CD4-positive, alpha-beta T cell treated with Interleukin-15 for 1 hour (primary cell): ENCODE results near the gene PPP1R15A.
A peak's percentile ranks its signal among the peaks of the same experiment; 100 is the strongest.
"Not testable (repeated sequence)": the region's sequence is repeated elsewhere in the genome, so short reads cannot be mapped to it uniquely, and the experiment has no call there.

Experiments
- DNase-seq: peaks from one replicate; pipeline ENCODE4 v3.0.0-alpha.2; 2020

PPP1R15A gene

DNA sequence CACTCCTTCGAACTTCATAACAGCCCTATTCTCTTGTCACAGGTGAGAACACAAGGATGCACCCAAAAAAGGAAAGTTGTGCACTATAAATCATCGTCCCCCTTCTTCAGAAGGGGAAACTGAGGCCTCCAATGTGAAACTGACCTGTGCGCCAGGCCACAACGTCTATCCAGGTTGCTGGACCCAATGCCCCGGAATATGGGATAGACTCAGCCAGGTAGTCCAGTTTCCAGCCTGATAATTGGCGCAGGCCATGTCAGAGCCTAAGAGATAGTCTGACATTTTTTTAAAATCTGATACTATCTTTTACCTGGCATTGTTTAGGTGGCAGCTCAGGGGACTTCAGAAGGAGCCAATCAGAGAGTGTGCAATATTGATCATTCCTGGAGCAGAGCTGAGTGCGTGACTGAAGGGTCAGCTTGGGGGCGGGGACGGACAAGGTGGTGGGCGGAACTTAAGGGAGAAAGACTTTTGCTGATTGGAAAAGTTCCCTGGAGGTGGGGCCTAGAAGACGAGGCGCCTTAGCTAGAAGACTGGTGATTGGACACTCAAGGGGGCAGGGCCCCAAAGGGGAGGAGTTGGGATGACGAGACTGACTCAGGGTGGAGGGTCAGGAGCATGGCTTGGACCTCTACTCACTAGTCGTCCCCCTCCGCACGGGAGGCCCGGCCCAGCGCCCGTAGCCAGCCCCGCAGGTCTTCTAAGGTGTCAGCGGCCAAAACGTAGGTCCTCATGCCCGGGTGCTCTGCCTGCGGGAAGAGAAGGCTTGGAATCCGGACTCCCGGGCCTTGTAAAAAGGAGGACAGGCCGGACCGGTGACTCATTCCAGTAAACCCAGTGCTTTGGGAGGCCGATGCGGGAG is 12.3 kb upstream of the PPP1R15A start:
- peak; percentile 63 for DNase-seq

DNA sequence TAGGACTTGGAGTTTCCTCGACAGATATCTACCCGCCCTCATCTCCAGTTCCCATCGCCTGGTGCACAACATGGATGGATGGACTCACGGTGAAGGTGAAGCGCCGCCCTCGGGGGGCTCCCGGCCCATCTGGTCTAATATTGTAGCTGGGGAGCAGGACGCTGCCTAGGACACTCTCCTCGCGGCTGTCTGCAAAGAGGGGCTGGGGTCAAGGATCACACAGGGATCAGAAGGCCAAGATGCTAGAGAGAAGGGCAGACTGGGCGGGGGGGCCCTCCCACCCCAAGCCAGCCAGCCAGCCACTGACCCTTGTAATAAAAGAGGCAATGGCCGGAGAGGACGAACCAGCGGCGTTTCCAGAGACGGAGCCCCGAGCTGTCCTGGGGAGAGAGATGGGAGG is 10.9 kb upstream of the PPP1R15A start:
- DNase-seq: no peak

GRCh38 chr19:48862827-48863226 is 9.4 kb upstream of the PPP1R15A start:
- no peak for DNase-seq

DNA sequence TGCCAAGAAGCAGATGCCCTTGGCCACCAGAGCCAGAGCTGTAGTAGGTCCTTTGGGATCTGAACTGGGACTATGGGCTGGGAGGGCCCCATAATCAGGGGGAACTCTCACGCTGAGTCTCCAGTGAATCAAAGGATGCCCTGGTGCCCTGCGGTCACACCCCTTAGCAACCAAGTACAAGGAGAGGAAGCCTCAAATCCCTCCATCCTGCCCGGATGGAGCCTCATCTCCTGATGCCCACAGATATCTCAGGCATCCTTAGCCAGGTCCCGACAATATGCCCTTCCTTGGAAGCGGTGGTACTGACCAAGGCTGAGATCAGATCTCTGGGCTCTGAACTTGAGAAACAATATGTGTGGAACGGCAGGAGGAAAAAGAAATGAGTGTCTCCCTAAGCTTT is 5.5 kb upstream of the PPP1R15A start:
- DNase-seq: no peak

- no peak for DNase-seq
Observed at GRCh38 chr19:48867123-48867745, 5.0 kb upstream of the PPP1R15A start.

- no peak for DNase-seq
Observed at GRCh38 chr19:48867746-48868113, 4.5 kb upstream of the PPP1R15A start.

DNA sequence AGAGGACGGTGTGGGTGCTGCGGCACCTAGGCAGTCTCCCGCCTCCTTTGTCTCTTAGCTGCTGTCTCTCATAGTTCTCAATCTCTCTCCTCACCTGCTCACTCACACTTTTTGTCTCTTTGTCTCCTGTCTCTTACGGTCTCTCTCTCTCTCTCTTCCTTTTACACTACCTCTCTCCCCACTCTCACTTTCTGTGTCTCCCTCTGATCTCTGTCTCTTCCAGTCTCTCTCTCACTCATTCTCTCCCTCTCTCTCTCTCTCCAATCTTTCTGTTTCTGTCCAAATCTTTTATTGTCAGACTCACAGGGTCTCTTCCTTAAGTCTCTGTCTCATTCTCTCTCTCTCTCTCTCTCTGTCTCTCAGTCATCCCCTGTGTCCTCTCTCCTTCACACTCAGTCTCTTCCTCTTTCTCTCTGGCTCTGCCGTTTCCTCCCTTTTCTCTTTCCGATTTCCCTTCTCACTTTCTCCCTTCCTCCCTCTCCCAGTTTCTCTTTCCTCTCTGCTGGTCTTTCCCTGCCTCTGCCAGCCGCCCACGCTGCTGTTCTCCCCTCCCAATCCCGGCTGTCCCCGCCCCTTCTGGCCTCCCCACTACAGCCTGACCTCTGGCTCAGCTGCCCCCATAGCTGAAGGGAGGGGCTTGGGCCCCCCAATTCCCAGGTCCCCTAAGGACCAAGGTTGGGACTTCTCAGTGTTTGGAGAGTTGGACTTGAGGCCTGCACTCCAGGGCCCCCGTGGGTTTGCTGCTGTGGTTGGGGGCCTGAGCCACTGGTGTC is 3.9 kb upstream of the PPP1R15A start, which contains the start of gene PLEKHA4:
Gene PLEKHA4 (minus strand): TSS at position 504 of the 773 bp plus-strand sequence. CDS start 997 bp downstream, outside the sequence.
- no peak for DNase-seq

DNA sequence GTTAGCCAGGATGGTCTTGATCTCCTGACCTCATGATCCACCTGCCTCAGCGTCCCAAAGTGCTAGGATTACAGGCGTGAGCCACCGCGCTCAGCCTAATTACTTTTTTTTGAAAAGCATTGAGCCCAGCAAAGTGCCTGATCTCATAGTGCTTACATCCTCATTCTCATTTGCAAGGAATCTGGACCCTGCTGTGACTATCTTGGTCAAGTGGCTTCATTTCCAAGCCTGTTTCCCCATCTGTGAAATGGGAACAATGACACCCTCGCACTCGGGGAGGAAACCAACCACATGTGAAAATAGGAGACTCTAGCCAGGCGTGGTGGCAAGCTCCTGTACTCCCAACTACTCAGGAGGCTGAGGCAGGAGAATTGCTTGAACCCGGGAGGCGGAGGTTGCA is 2.2 kb upstream of the PPP1R15A start:
- DNase-seq: no peak

DNA sequence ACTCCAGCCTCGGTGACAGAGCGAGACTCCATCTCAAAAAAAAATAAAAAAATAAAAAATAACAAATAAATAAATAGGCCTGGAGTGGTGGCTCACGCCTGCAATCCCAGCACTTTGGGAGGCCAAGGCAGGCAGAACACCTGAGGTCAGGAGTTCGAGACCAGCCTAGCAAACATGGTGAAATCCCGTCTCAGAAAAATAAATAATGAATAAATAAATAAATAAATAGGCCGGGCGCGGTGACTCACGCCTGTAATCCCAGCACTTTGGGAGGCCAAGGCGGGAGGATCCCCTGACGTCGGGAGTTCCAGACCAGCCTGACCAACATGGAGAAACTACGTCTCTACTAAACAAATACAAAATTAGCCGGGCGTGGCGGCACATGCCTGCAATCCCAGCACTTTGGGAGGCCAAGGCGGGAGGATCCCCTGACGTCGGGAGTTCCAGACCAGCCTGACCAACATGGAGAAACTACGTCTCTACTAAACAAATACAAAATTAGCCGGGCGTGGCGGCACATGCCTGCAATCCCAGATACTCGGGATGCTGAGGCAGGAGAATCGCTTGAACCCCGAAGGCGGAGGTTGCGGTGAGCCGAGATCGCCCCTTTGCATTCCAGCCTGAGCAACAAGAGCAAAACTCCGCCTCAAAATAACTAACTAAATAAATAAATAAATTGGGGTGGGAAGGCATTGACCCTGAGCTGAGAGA is 595 bp upstream of the PPP1R15A start:
- DNase-seq: not testable (repeated sequence)

GRCh38 chr19:48872884-48873475 is 759 bp downstream of the PPP1R15A start:
- peak; percentile 89 for DNase-seq

DNA sequence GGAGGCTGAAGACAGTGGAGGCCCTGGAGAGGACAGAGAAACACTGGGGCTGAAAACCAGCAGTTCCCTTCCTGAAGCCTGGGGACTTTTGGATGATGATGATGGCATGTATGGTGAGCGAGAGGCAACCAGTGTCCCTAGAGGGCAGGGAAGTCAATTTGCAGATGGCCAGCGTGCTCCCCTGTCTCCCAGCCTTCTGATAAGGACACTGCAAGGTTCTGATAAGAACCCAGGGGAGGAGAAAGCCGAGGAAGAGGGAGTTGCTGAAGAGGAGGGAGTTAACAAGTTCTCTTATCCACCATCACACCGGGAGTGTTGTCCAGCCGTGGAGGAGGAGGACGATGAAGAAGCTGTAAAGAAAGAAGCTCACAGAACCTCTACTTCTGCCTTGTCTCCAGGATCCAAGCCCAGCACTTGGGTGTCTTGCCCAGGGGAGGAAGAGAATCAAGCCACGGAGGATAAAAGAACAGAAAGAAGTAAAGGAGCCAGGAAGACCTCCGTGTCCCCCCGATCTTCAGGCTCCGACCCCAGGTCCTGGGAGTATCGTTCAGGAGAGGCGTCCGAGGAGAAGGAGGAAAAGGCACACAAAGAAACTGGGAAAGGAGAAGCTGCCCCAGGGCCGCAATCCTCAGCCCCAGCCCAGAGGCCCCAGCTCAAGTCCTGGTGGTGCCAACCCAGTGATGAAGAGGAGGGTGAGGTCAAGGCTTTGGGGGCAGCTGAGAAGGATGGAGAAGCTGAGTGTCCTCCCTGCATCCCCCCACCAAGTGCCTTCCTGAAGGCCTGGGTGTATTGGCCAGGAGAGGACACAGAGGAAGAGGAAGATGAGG is 1.5 kb downstream of the PPP1R15A start:
- DNase-seq: peak; percentile 23

DNA sequence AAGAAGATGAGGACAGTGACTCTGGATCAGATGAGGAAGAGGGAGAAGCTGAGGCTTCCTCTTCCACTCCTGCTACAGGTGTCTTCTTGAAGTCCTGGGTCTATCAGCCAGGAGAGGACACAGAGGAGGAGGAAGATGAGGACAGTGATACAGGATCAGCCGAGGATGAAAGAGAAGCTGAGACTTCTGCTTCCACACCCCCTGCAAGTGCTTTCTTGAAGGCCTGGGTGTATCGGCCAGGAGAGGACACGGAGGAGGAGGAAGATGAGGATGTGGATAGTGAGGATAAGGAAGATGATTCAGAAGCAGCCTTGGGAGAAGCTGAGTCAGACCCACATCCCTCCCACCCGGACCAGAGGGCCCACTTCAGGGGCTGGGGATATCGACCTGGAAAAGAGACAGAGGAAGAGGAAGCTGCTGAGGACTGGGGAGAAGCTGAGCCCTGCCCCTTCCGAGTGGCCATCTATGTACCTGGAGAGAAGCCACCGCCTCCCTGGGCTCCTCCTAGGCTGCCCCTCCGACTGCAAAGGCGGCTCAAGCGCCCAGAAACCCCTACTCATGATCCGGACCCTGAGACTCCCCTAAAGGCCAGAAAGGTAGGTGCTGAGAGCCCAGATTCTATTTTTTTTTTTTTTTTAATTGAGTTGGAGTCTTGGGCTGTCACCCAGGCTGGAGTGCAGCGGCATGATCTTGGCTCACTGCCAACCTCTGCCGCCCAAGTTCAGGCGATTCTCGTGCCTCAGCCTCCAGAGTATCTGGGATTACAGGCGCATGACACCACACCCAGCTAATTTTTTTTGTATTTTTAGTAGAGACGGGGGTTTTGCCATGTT is 2.3 kb downstream of the PPP1R15A start:
- peak; percentile 61 for DNase-seq

DNA sequence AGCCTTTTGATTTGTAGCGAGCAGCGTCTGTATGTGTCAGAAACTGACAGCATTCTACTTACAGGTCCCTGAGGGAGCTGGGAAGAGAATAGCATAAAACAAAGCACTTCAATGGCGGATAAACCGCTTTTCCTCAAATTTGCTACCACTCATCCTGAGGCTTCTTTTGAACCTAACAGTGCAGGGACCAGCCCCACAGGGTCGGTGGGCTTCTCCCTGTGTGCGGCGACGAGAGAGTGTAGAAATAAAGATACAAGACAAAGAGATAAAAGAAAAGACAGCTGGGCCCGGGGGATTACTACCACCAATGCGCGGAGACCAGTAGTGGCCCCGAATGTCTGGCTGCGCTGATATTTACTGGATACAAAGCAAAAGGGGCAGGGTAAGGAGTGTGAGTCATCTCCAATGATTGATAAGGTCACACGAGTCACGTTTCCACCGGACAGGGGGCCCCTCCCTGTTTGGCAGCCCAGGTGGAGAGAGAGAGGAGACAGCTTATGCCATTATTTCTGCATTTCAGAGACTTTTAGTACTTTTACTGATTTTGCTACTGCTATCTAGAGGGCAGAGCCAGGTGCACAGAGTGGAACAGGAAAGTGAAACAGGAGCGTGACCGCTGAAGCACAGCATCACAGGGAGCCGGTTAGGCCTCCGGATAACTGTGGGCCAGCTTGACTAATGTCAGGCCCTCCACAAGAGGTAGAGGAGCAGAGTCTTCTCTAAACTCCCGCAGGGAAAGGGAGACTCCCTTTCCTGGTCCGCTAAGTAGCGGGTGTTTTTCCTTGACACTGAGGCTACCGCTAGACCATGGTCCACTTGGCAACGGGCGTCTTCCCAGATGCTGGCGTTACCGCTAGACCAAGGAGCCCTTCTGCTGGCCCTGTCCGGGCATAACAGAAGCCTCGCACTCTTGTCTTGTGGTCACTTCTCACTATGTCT is 4.1 kb downstream of the PPP1R15A start:
- DNase-seq: peak; percentile 56

DNA sequence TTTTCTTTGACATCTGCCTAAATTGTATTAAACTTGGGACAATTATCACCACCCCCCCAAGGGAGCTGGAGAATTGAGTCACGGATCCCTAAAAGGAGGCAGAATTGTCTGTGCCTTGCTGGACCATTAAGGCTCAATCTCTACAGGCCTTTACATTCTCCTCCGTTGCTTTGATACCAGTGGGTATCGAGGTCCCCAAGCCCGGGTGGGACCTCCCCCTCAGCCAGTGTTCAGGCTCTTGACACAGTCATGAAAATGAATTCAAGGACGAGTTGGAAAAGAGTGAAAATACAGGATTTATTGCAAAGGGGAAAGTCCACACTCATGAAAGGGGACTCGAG is 5.6 kb downstream of the PPP1R15A start:
- DNase-seq: no peak

DNA sequence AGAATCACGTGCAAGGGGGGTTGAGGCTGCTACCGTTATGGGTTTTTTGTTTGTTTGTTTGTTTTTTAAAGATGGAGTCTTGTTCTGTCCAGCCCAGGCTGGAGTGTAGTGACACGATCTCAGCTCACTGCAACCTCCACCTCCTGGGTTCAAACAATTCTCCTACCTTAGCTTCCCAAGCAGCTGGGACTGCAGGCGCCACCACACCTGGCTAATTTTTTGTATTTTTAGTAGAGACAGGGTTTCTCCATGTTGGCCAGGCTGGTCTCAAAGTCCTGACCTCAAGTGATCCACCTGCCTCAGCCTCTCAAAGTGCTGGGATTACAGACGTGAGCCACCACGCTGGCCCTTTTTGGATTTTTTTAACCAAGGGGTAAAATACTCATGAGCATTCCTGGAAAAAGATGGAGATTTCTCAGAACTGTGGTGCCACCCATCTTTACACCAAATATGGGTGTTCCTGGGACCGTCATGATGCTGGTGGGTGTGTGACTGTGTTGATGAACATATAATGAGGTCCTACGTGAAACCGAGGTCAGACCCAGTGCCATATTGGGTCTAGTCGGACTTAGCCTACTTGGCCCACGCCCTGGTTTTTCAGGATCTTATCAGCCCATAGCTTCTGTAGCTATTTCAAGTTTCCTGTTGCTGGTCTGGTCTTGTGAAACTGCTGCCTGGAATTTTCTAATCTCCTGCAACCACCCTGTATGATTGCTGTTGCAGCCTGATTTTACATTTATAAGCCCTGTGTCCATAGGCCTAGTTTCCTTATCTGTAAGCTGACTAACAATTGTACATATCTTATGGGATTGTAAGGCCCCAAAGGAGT is 6.2 kb downstream of the PPP1R15A start:
- DNase-seq: peak; percentile 58

- DNase-seq: no peak
Observed at GRCh38 chr19:48879025-48879637, 6.9 kb downstream of the PPP1R15A start.

- not testable (repeated sequence) for DNase-seq
Observed at GRCh38 chr19:48879696-48880095, 7.5 kb downstream of the PPP1R15A start.
